Measurements from ENCODE around the gene CLK2. TPM values are rescaled to one million over a fixed set of nuclear protein-coding genes. Genes with fewer than 3 reads are reported as not detected.

The CLK2 gene
- total and polyA plus RNA-seq, 2 of the 13 experiments (the other 11 are each of a cell fraction or from before 2014, with no cell fraction given), result 20.1 to 73.5 TPM

GRCh38 chr1:155226188-155226909, 47.0 kb downstream of the CLK2 start (continued):
- TF ChIP-seq MAF1 (CRISPR knock-in tag; IDR thresholded peaks at IDR 0.05; ENCODE audit: borderline replicate concordance), result no peak
- no peak for TF ChIP-seq SNAPC2 (CRISPR knock-in tag; IDR thresholded peaks at IDR 0.05)
- no peak for TF ChIP-seq ZFP37 (CRISPR knock-in tag; IDR thresholded peaks at IDR 0.05; ENCODE audit: borderline replicate concordance)
- peak in 1 of 2 experiments; percentile 79; a peak in 1 of 4 replicates for TF ChIP-seq HMGXB4 (CRISPR knock-in tag; IDR thresholded peaks at IDR 0.05; ENCODE audit: borderline replicate concordance in 1 of 2, low read depth in 1 of 2)
- no peak for TF ChIP-seq ZSCAN30 (CRISPR knock-in tag; IDR thresholded peaks at IDR 0.05)
- TF ChIP-seq ZNF883 (CRISPR knock-in tag; IDR thresholded peaks at IDR 0.05; ENCODE audit: not compliant biosample characterization), result no peak
- no peak for TF ChIP-seq NFIC (IDR thresholded peaks at IDR 0.05; ENCODE audit: low read length)
- no peak for TF ChIP-seq ZNF20 (CRISPR knock-in tag; IDR thresholded peaks at IDR 0.05)
- peak; percentile 49; the same call in 1 of the 2 replicates for TF ChIP-seq HNF1B (CRISPR knock-in tag; IDR thresholded peaks at IDR 0.05)
- TF ChIP-seq ZFP36L1 (CRISPR knock-in tag; IDR thresholded peaks at IDR 0.05), result 0 out of 2 replicates have a peak, but pooled peaks have one; percentile 25
- 0 out of 2 replicates have a peak, but pooled peaks have one; percentile 21 for TF ChIP-seq JUNB (CRISPR knock-in tag; IDR thresholded peaks at IDR 0.05; ENCODE audit: borderline replicate concordance)
- TF ChIP-seq ZNF839 (CRISPR knock-in tag; IDR thresholded peaks at IDR 0.05; ENCODE audit: borderline replicate concordance), result no peak
- no peak for TF ChIP-seq PREB (CRISPR knock-in tag; IDR thresholded peaks at IDR 0.05)
- TF ChIP-seq CSRNP1 (CRISPR knock-in tag; IDR thresholded peaks at IDR 0.05), result no peak; the same call in 1 of the 2 replicates
- no peak for TF ChIP-seq JUN (CRISPR knock-in tag; IDR thresholded peaks at IDR 0.05)
- TF ChIP-seq GLI4 (CRISPR knock-in tag; IDR thresholded peaks at IDR 0.05; ENCODE audit: borderline replicate concordance), result no peak
- TF ChIP-seq RFX5 (IDR thresholded peaks at IDR 0.05; ENCODE audit: low read depth, low read length), result no peak

Measured in HepG2 (cell line).